Neural cell (in vitro differentiated cells): ENCODE measurements around the gene INTU. TPM values are rescaled to one million over a fixed set of nuclear protein-coding genes. Genes with fewer than 3 reads are reported as not detected.

Source experiments
- H2AFZ ChIP-seq: fragments of 200-600, 300-800 bp; sonication (generic), shearing (Covaris generic); 2 replicates; pipeline ENCODE4 v1.6.0; 2014; ENCODE audit warnings: low read depth, mild to moderate bottlenecking, antibody characterized with exemption, low read length, moderate library complexity
- H3F3A ChIP-seq: fragments of 200-600 bp; shearing (Covaris generic); 2 replicates; pipeline ENCODE4 v1.6.1; 2016; ENCODE audit warnings: mild to moderate bottlenecking, moderate library complexity, mixed read lengths, antibody characterized with exemption, low read length; ENCODE audit not compliant: insufficient read depth, poor library complexity, severe bottlenecking
- H3K27ac ChIP-seq: fragments of 200-600, 300-800 bp; sonication (generic), shearing (Covaris generic); 2 replicates; pipeline ENCODE4 v1.5.1; 2014; ENCODE audit warnings: mild to moderate bottlenecking, low read length, moderate library complexity
- H3K27me3 ChIP-seq: fragments of 300-800, 200-600 bp; sonication (generic), shearing (Covaris generic); 2 replicates; pipeline ENCODE4 v1.6.0; 2014; ENCODE audit warnings: mild to moderate bottlenecking, low read depth, low read length, moderate library complexity; ENCODE audit not compliant: insufficient read depth
- H3K36me3 ChIP-seq: fragments of 300-800, 200-600 bp; sonication (generic), shearing (Covaris generic); 2 replicates; pipeline ENCODE4 v1.5.1; 2014; ENCODE audit warnings: mild to moderate bottlenecking, antibody characterized with exemption, low read length, moderate library complexity; ENCODE audit not compliant: insufficient read depth
- H3K4me2 ChIP-seq: fragments of 300-800, 200-600 bp; sonication (generic), shearing (Covaris generic); 2 replicates; pipeline ENCODE4 v1.6.0; 2014; ENCODE audit warnings: mild to moderate bottlenecking, low read length
- H3K4me3 ChIP-seq: fragments of 300-800, 200-600 bp; sonication (generic), shearing (Covaris generic); 2 replicates; pipeline ENCODE4 v1.5.1; 2014; ENCODE audit warnings: mild to moderate bottlenecking, low read length, moderate library complexity
- H3K79me2 ChIP-seq: fragments of 200-600 bp; shearing (Covaris generic); replicated peaks from 2 replicates; pipeline ENCODE4 v1.6.0; 2014; ENCODE audit warnings: mild to moderate bottlenecking, low read length, moderate library complexity; ENCODE audit not compliant: insufficient read depth
- H3K9ac ChIP-seq: fragments of 300-800, 200-600 bp; sonication (generic), shearing (Covaris generic); 2 replicates; pipeline ENCODE4 v1.6.1; 2016; ENCODE audit warnings: mild to moderate bottlenecking, low read length, mixed read lengths
- H3K9me2 ChIP-seq: fragments of 200-600 bp; shearing (Covaris generic); 2 replicates; pipeline ENCODE4 v1.6.1; 2016; ENCODE audit warnings: mild to moderate bottlenecking, low read length, mixed read lengths; ENCODE audit not compliant: insufficient read depth
- H3K9me3 ChIP-seq: fragments of 200-600, 300-800 bp; sonication (generic), shearing (Covaris generic); 2 replicates; pipeline ENCODE4 v1.6.1; 2016; ENCODE audit warnings: mild to moderate bottlenecking, mixed run types, low read length, moderate library complexity, mixed read lengths
- H4K20me1 ChIP-seq: fragments of 200-600 bp; shearing (Covaris generic); 2 replicates; pipeline ENCODE4 v1.6.1; 2016; ENCODE audit warnings: mild to moderate bottlenecking, mixed run types; ENCODE audit not compliant: insufficient read depth
- CTCF ChIP-seq: fragments of 450-650 bp; IDR thresholded peaks from 2 replicates; pipeline ENCODE4 v1.5.1; 2014; ENCODE audit warnings: antibody characterized with exemption, mild to moderate bottlenecking, moderate library complexity; ENCODE audit not compliant: poor library complexity, severe bottlenecking
- EP300 ChIP-seq: fragments of 450-650 bp; conservative IDR thresholded peaks from 2 replicates; pipeline ENCODE4 v1.6.1; 2014; ENCODE audit warnings: antibody characterized with exemption, mild to moderate bottlenecking, moderate library complexity; ENCODE audit not compliant: poor library complexity, severe bottlenecking
- EZH2 ChIP-seq: fragments of 200-600, 300-800 bp; shearing (Covaris generic), sonication (generic); IDR thresholded peaks from 2 replicates; pipeline ENCODE4 v1.6.1; 2014; ENCODE audit warnings: antibody characterized with exemption, low read length, borderline replicate concordance, mild to moderate bottlenecking; ENCODE audit not compliant: insufficient read depth, poor library complexity, severe bottlenecking
- MXI1 ChIP-seq: fragments of 450-650 bp; conservative IDR thresholded peaks from 2 replicates; pipeline ENCODE4 v1.6.1; 2014; ENCODE audit warnings: antibody characterized with exemption, mild to moderate bottlenecking; ENCODE audit not compliant: poor library complexity, severe bottlenecking
- POLR2AphosphoS5 ChIP-seq: IDR thresholded peaks from 2 replicates; pipeline ENCODE4 v1.6.1; 2012
- RAD21 ChIP-seq: fragments of 450-650 bp; conservative IDR thresholded peaks from 2 replicates; pipeline ENCODE4 v1.6.1; 2014; ENCODE audit warnings: antibody characterized with exemption, mild to moderate bottlenecking, moderate library complexity
- SMC3 ChIP-seq: fragments of 450-650 bp; conservative IDR thresholded peaks from 2 replicates; pipeline ENCODE4 v1.6.1; 2014; ENCODE audit warnings: antibody characterized with exemption, mild to moderate bottlenecking, moderate library complexity; ENCODE audit not compliant: poor library complexity
- TAF1 ChIP-seq: IDR thresholded peaks from 2 replicates; pipeline ENCODE4 v1.6.1; 2012; ENCODE audit warnings: low read depth
- polyA plus RNA-seq: library from polyadenylated mRNA; depleted of rRNA; stranded (reverse); fragments of >200 nt; gene quantifications from 2 replicates; pipeline ENCODE4 v1.2.3, GENCODE V29; 2014
- TF ChIP-seq, protein P1 (sequence below): IDR thresholded peaks from 2 replicates; pipeline ENCODE4 v1.6.1; 2012; ENCODE audit warnings: borderline replicate concordance

INTU gene
- polyA plus RNA-seq, 1 donor from 2014 or later, result 15.7 TPM

GRCh38 chr4:127747883-127748282 is 115.1 kb downstream of the INTU start:
- Histone ChIP-seq H3K9me2 (no peaks in the 10 kb centered on the region), H3K79me2 (no peaks in the 10 kb centered on the region), H3K4me2 (no peak overlapping the region), H2AFZ (no peak overlapping the region), H3K36me3 (no peaks in the 10 kb centered on the region), H3K4me3 (no peak overlapping the region), H3F3A (no peaks in the 10 kb centered on the region), H3K27me3 (no peaks in the 10 kb centered on the region), H3K9me3 (no peaks in the 10 kb centered on the region), H4K20me1 (no peaks in the 10 kb centered on the region), H3K27ac (no peak overlapping the region), H3K9ac (no peak overlapping the region)
- TF ChIP-seq EP300, result no peak
- no peak for TF ChIP-seq EZH2
- TF ChIP-seq SMC3, result no peak
- no peak for TF ChIP-seq RAD21
- TF ChIP-seq POLR2AphosphoS5, result no peak
- TF ChIP-seq CTCF, result no peak
- TF ChIP-seq, protein P1, sequence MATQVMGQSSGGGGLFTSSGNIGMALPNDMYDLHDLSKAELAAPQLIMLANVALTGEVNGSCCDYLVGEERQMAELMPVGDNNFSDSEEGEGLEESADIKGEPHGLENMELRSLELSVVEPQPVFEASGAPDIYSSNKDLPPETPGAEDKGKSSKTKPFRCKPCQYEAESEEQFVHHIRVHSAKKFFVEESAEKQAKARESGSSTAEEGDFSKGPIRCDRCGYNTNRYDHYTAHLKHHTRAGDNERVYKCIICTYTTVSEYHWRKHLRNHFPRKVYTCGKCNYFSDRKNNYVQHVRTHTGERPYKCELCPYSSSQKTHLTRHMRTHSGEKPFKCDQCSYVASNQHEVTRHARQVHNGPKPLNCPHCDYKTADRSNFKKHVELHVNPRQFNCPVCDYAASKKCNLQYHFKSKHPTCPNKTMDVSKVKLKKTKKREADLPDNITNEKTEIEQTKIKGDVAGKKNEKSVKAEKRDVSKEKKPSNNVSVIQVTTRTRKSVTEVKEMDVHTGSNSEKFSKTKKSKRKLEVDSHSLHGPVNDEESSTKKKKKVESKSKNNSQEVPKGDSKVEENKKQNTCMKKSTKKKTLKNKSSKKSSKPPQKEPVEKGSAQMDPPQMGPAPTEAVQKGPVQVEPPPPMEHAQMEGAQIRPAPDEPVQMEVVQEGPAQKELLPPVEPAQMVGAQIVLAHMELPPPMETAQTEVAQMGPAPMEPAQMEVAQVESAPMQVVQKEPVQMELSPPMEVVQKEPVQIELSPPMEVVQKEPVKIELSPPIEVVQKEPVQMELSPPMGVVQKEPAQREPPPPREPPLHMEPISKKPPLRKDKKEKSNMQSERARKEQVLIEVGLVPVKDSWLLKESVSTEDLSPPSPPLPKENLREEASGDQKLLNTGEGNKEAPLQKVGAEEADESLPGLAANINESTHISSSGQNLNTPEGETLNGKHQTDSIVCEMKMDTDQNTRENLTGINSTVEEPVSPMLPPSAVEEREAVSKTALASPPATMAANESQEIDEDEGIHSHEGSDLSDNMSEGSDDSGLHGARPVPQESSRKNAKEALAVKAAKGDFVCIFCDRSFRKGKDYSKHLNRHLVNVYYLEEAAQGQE, result no peak
- TF ChIP-seq MXI1, result no peak
- TF ChIP-seq TAF1, result no peak

GRCh38 chr4:127748957-127749356 is 116.2 kb downstream of the INTU start:
- no peak overlapping the region for H3K27ac ChIP-seq
- H2AFZ ChIP-seq, result no peak overlapping the region
- H3K79me2 ChIP-seq, result no peaks in the 10 kb centered on the region
- no peaks in the 10 kb centered on the region for H4K20me1 ChIP-seq
- H3K4me2 ChIP-seq, result no peak overlapping the region
- H3K9me2 ChIP-seq, result no peaks in the 10 kb centered on the region
- TF ChIP-seq CTCF, result no peak
- TF ChIP-seq EP300, result no peak
- TF ChIP-seq RAD21, result no peak
- no peaks in the 10 kb centered on the region for H3K9me3 ChIP-seq
- no peaks in the 10 kb centered on the region for H3K27me3 ChIP-seq
- H3K4me3 ChIP-seq, result no peak overlapping the region
- no peak overlapping the region for H3K9ac ChIP-seq
- H3F3A ChIP-seq, result no peaks in the 10 kb centered on the region
- H3K36me3 ChIP-seq, result no peaks in the 10 kb centered on the region
